NCI-H2029 treated with DMSO at 0.1 percent for 48 hours (cell line): Measurements from ENCODE around the gene B3GALT4.

Source experiments
- DNase-seq: peaks from one replicate; lab custom pipeline; 2025; lab: John Stamatoyannopoulos, UW

The B3GALT4 gene

DNA sequence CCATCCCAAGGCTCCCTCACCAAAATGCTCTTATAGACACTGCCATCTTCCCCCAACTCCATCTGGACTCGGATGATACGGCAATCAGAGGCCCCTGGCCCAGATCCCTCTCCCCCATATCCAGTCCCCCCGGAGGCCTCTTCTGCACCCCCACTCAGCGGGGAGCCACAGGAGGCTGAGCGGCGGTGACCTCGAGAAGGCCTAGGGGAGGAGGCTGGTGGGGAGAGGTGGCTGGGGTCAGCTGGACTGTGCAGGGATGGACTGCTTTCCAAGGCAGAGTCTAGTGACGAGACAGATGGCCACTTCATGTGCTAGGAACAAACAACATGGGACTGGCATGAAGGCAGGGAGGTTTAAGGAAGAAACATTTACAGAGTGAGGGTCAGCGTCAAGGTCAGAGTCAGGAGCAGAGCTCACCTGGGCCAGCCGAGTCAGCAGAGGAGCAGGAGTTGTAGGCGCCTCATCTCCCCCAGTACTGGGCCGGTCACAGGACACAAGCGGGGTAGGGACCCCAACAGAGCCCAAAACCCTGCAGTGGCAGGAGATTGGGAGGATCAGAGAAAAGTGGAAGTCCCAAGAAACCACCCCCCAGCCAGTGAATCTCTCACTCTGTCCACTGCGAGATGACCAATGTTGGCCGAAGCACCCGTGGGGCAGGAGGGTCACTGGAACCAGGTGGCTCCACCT is 16.2 kb downstream of the B3GALT4 start:
- no peak for DNase-seq

DNA sequence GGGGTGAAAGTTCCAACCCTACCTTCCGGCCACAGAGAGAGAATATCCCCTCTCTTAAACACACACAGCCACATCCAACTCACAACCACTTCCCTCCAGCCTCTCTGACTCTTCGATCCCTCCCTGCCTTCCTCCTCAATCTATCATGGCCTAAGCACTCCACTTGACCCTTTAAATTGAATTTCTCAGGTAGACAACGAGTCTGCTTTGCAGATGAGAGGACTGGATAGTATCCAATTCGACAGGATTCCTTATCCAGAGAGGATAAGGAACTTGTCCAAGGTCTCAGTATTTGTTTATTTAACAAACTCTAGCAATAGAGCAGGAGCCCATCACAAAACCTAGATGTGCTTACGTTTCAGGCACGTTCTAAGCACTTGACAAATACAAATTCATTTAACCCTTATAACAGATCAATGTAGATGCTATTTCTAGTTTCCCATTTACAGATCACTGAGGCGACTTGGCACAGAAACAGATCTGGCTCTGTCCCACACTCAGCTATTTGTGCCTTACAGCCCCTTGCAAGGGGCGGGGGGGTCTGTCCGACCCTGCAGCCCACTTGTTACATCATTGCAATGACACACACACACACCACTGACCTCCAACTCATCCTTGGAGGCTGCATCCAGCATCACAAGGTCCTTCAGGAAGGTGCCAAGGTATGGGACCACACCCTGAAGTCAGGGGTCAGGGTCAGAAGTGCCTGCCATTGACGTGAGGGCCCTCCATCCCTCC is 17.3 kb downstream of the B3GALT4 start:
- DNase-seq, result no peak

DNA sequence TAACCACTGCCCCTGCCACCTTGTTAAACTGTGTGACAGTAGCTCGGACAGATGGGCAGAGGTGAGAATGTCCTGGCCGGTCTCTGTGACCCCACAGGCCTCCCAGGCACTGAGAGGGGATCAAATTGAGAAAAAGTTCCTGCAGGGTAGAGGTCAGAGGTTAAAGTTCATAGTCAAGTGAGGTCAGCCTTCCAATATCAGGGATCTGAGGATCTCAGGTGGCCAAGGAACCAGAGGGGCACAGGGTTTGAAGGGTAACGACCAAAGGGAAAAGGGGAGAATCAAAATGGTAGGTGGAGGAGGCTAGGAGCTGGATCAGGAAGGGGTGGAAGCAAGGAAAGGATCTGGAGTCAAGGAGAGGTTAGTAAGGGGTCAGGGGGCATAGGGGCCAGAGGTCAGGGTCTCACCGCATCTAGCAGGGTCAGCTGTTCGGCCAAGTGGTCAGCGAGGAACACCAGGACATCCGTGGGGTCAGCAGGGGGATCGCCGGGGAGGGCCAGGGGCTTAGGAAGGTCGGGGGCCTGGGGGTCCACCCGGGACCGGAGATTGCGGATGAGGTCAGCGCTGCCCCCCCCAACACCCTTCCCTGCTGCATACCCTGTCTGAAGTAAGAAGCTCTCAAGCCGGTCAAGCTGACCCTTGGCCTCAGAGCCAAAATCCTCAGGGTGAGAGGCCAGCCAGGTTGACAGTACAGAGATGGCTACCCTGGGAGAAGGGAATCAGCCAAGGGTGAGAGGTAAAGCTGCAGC is 18.9 kb downstream of the B3GALT4 start:
- no peak for DNase-seq

DNA sequence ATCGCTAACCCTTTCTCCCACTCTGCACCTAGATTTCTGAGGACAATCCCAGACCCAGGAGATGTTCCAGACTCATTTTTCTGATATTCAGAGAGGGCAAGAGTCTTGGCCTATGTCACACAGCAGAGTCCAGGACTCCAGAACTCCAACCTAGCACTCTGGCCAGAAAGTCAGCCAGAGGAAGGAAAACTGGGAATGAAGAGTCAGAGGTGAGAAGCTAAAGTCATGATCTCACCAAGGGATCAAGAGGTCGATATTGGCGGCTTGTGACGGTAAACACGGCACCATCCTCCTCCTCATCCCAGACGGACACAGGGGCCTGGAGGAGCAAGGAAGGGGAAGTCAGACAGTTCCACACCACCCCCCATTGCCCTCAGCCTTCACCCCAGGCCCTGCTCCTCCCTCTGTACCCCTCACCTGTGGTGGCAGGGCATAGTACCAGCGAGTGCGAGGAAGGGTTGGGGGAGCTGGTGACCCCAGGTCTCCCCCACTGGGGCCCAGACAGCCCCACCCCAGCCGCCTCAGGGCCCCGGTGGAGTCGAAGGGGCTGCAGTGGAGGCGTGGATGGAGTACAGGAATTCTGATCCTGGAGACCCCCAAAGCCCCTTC is 20.0 kb downstream of the B3GALT4 start:
- DNase-seq, result no peak

DNA sequence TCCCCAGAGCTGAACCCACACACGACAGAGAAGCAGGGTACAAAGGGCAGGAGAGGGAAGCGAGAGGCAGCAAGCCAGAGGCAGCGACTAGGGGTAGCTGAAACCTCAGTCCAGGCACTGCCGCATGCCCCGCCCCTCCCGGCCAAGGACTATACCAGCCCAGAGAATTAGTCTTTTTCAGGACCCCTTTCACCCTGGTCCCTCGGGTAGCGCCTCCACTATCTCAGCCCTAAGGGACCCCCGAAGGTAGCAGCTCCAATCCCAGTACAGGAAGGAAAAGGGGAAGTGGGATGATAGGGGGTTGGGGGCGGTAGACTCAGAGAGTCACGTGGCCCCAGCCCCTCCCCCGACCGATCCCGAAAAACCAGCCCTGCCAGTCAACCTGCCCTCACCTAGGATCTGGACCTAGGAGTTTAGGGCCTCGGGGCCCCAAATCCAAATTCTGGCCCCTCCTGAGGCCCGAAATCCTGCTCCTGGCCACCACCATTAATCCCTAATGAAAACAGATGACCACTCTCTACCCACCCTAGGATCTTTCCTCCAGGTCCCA is 20.6 kb downstream of the B3GALT4 start:
- no peak for DNase-seq

DNA sequence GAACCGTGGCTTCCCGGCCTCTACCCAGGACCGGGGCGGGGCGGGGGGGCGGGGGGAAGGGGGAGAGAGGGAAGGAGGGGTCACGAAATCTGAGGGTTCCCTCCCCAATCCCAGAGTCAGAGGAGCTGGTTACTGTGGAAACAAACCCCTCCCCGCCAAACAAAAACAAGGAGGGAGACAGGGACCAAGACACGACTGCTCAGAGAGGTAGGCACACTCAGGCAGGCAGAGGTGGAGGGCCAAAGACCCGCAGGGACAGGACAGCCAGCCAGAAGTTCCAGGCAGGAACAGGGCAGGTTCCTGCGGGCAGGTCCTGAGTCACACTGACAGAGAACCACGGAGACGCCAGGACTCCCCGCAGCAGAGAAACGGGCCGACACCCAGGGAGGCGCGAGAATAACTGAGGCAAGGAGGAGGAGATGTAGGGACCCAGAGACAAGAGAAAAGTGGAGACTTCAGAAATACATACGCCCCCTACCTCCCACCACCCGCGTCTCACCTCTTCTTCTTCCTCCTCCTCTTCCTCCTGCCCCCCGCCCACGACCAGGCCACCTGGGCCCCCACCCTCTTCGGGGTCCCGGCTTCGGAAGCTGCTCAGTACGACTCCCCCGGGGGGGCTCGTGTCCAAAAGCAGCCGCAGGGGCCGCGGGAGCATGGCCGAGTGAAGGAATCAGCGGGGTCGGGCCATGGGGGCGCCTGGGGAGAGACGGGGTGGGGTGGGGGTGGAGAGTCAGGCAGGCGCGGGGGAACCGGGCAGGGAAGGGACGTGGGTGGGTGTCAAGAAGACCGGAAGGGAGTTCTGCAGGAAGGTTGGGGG is 21.2 kb downstream of the B3GALT4 start:
- no peak for DNase-seq

DNA sequence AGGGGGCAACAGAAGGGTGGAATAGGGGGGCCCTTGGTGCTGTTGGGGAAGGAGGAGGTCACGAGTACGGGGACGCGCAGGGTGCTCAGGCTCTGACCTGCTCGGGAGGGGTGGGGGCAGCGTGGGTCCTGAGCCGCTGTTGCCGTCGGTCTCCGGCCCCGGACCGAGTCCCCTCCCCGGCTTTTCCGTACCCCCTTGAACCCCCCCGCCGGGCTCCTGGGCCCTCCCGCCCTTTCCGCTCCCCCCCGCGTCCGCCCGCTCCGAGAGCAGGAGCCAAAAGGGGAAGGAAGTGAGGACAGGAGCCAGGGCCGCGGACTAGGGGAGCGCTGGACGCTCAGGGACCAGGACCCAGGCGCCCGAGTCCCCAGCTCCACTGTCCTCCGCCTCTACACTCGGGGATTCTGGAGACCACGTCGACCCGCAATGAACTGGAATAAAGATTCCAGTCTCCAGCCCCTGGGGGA is 21.9 kb downstream of the B3GALT4 start, which contains the start of gene RGL2:
TSS of gene RGL2 (minus strand) at position 170 of the 464 bp plus-strand sequence. CDS start 332 bp downstream, outside the sequence.
- peak; percentile 64 for DNase-seq

DNA sequence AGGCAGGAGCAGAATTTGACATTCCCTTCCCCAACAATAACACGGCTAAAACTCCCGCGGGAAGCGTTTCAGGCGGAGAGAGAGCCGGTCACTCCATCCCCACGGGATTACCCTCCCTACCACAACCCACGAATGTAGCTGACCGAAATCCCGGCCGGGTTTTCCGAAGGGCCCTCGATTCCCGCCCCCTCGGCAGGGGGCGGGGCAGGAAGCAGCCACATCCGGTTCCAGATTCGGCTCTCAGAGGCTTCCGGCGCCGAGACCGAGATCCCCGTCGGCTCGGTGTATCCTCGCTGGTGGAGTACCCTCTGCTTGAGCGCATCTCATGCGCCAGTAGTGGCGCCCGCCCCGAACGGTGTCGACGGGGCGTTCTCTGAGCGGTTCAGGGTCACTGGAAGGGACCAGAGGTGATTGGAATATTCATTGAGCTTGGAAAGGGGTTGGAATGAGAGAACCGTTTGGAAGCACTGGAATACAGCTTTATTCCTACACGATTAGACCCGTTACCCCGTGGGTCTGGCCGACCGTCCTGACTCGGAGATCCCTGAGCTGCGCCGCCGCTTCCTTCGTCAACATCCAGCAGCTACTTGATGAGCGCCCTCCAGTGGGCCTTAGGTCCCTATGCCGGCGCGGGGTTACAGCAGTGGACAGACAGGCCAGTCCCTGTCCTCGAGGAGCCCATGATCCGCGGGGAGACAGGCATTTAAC is 22.5 kb downstream of the B3GALT4 start:
- DNase-seq, result peak; percentile 71

DNA sequence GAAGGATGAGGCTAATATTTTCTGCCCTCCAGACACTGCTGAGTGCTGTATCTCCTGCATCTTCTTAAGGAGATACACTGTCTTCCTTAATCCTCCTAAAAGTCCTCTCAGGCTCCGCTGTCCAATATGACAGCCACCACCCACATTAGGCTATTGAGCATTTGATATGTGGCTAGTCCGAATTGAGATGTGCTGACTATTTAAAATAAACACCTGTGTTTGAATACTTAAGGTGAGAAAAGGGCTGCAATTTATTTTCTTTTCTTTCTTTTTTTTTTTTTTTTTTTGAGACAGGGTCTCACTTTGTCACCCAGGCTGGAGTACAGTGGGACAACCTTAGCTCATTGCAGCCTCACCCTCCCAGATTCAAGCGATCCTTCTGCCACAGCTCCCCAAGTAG is 25.0 kb downstream of the B3GALT4 start:
- DNase-seq, result no peak

DNA sequence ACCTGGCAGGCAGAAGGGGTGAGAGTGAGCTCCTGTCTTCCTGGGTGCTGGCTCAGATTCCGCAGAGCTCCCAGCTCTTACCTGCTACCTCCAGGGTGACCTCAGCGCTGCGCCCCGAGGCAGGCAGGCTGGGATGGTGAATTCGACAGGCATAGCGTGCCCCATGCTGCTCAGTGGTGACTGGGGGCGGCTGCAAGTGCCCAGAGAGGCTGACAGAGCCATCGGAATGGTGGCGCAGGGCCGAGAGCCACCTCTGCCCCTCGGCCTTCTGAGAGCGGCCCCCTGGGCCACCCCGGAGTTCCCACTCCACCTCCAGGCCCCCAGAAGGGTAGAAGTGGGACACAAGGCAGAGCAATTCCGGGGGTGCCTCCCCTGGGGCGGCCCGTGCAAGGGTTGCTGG is 27.3 kb downstream of the B3GALT4 start:
- DNase-seq, result no peak

DNA sequence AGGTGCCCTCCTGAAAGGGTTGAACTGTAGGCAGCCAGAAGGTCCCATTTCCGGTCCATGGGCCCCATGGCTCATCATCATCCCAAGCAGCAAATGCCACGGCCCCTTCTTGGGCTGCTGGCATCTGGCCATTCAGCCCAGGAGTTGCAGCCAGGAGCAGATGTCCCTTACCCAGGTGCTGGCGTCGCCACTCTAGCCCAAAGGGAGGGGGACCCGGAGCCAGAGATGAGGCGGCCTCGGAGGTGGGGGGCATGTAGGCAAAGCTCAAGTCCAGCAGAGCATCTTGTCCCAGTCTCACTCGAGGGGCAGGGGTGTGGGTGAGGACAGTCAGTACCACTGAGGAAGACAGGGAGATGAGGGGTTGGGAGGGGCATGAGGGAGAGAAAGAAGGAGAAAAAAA is 28.1 kb downstream of the B3GALT4 start:
- DNase-seq, result no peak

DNA sequence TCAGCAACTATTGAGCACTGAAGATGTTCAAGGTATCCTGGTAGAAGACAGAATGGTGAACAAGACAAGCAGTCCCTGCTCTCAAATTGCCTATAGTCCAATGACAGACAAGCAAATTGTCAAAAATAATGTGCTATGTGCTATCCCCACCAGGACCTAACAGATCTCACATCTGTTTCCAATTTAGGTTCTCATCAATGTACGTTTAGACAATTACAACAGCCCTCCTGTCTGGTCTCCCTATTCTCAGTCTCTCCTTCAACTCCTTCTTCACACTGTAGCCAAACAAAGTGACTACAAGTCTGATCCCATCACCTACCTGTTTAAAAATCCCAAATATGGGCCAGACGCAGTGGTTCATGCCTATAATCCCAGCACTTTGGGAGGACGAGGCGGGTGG is 29.4 kb downstream of the B3GALT4 start:
- DNase-seq, result no peak

DNA sequence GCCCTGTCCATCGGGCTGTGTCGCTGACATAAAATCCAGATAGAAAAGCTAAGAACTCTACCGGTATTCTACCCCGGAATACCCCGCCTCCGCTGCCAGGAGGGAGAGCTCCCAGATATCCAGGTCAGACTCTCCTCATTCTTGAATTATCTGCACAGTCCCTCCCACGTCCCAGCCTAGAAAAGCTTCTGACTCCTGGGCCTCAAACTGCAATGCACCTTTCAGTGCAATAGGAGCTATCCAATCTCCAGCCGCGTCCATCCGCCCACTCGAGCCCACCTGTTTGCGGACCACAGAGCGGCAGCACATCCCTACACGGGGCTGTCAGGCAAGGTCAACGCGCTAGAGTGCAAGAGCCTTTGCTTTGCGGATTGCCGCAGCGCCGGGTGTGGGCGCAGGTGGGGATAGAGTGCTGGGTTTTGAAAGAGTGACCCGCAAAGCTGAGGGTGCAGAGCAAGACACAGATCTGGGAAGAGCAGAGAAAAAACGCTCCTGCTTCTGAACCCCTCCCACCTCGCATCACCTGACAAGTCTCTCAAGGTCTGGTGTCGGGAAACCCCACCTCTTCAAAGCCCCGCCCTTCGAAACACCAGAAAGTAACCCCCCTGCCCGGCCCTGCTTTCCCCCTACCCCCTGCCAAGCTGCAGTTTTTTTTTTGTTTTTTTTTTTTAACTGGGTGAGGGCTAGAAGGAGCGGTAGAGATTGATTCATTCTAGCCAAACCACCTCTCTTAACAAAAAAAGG is 35.6 kb downstream of the B3GALT4 start:
- DNase-seq, result peak; percentile 63

DNA sequence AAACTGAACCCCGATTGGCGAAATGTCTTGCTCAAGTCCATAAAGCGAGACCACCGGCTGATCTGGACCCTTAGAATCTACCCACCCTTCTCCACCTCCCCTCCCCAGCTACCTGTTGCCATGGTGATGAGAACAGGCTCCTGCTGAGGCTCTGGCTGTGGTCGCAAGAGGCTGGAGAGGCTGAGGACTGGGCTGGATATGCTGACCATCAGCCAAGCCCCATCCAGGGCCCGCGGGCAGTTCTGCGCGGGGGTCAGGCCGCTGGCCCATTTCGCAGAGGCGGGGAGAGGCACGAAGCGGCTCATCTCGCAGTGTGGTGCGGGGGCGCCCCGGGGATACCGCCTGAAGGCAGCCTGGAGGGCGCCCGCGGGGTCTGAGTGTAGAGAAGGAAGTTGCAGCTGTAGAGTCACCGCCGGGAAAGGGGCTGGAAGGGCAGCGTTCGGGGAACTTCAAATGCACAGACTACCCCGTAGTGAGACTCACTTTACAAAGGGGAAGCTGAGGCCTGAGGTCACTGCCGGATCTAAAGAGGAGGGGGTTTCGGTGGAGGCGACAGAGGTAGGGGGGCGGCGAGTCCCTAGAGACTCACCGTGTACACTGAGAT is 36.3 kb downstream of the B3GALT4 start:
- DNase-seq, result no peak

DNA sequence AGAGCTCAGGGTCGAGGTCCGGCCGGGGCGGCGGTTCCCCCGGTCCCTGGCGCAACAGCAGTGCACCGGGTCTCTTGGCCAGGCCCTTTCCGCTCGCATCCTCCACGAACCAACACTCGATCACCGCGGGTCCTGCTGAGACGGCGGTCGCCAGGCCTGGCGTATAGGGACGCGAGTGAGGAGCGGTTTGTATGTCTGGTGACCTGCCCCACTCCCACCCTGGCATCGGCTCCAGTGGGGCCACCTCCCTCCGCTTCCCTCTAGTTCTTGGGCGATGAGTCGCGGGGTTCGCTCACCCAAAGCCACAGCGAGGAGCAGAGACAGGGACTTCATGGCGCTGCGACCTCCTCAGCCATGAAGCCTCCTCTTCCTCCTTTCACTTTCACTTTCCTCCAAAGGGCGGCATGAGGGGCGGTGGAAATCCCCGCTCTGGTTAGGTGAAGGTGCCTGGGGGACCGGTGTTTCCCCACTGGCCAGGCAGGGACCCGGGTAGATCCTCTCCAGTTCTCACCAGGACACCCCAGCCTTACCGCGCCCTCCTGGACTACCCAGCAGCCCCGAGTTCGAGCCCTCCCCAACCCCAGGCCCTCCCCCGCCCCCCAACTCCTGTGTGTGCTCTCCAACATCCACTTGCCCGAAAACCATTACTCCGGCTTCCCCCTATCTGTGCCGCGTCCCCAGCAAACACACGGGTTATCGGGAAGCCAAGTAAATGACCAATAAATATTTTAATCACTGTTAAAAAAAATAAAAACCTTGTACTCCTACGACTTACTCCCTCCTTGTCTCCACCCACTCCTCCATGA is 37.0 kb downstream of the B3GALT4 start, which contains the start of gene TAPBP:
TSS of gene TAPBP (minus strand) at position 370 of the 806 bp plus-strand sequence. CDS start at position 333, 37 bp downstream.
- DNase-seq, result peak; percentile 51

DNA sequence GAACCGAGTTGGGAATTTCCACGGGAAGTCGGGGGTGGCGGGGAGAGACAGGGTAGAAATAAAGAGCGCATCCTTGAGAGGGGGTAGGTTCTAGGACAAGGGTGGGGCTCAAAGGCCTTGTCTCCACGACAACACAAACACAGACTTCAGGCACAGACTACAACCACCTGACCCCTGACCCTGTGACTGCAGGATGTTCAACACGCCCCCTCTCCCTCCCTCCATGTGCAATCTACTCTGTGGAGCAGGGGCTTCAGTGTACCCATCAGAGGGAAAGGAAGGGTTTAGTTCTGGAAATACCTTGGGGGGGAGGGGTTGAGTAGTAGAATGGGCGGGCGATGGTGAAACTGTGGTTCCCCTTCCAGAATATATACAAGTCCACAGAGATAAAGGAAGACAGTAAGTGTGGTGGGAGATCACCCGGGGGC is 37.6 kb downstream of the B3GALT4 start:
- DNase-seq, result peak; percentile 65

DNA sequence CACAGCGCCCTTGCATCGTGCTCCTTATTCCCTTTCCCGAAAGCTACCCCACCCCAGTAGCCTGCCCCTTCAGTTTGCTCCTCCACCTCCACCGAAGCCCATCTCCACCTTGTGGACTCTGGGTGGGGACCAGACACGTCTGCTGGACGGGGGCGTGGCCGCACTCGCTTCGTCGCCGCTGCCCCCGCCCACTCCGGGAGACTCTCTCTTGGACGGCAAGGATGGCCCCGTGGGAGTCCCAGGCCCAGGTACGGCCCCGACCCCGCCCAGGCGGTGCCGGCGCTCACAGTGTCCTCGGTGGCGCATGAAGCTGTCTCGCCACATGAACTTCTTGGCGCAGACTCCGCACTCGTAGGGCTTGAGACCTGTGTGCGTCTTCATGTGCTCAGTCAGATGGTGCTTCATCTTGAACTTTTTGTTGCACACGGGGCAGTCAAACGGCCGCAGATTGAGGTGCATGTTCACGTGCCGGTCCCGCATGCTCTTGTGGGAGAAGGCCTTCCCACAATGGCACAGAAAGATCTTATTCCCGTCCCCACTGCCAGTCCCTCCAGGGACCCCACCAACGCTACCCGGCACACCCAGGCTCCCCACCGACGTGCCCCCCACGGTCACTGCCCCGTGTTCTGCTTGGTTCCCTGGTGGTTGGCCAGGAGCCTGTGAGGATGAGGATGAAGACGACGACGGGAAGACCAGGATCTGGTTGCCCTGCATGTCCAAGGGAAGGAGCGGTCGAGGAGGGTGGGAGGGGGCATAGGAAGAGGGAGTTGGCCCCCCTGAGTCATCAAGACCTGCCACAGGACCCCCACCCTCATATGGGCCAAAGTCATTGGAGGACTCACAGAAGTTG is 38.2 kb downstream of the B3GALT4 start:
- DNase-seq, result no peak
